Left renal pelvis (tissue), 4 donors: ENCODE data around the gene ZNF521. TPM values are rescaled to one million over a fixed set of nuclear protein-coding genes. Genes with fewer than 3 reads are reported as not detected.

ENCODE experiments used
- DNase-seq, 4 donors: peaks; one replicate each; pipeline ENCODE4 v3.0.0-alpha.2; 2013; ENCODE audit warnings: low read depth in 4 of 4, low spot score in 3 of 4
- polyA plus RNA-seq, 4 donors: library from polyadenylated mRNA; unstranded; fragments of 120-200 nt; gene quantifications; one replicate each; pipeline ENCODE4 v1.2.1, GENCODE V29; 2013; ENCODE audit not compliant: insufficient read length in 4 of 4

The ZNF521 gene
- polyA plus RNA-seq, 4 donors, result 36.7 to 53.9 (median 44.9) TPM

GRCh38 chr18:25137197-25137472, 214.8 kb downstream of the ZNF521 start:
- DNase-seq, result no peak

- no peak for DNase-seq
These were observed 215.4 kb downstream of the ZNF521 start for GRCh38 chr18:25136416-25137196.

GRCh38 chr18:25134861-25135260, 217.1 kb downstream of the ZNF521 start:
- no peak for DNase-seq

DNA sequence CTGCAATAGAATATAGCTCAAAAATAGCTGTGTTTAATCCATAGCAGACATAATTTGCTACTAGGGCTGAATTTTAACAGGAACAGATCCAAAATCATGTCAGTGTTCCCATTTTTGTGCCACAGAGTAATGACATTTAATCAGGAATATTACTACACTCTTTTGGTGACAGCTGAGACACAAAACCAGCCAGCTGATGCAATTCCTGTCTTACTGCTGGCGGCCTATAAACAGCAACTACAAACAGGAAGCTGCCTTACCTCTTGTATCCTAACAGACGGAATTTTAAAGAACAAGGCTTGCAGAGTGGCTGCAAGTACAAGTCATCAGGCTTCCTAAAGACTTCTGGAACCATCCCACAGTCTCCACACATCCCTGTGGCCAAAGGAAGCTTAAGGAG, 218.1 kb downstream of the ZNF521 start:
- no peak for DNase-seq

DNA sequence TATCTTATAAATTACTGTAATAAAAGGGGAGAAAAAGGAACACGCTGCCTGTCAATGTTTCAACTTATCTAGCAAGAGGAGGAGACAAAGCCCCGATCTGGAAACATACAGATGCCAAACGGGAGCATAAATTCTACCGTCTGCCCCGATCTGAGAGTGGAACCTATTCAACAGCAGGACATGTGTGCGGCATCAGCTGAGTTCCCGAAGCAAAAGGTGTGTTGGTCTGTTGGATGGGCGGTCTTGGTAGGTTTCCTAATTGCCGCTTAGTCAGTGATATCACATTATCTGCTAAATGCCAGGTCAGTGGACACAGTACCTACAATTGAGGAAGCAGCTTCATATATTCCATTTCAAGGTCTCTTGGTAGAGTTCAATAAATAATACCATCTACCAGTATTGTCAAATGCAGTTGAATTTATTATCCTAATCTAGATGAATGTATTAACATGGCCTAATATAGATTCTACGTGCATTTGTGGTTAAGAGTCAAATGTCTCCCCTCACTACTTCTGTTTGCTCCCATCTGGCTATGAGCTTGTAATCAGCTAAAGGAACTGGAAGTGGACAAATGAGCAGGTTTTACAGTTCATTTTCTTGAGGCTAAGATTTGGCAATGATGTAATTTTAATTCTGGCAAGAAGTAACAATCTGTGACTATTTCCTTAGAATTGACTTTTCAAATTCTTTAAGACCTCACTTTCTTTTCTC, 219.0 kb downstream of the ZNF521 start:
- DNase-seq, result no peak

GRCh38 chr18:25126751-25127150, 225.2 kb downstream of the ZNF521 start:
- no peak for DNase-seq

DNA sequence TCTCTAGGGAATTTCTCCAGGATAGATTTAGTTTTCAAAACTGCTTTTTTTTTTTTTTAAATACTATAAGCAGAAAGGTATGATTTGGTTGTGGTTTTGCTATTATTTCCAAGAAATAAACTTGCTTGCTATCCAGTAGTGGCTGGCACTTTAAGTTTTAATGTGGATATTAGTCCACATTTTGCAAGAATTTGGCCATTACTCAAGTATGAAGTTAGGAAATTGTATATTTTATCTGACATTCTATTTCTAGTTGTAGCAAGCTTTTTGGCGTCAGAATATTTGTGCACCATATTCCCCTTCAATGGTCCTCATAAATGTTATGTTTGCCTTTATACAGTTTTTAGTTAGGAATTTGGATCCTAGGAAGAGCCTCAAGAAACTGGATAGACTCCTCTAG, 226.3 kb downstream of the ZNF521 start:
- no peak for DNase-seq

DNA sequence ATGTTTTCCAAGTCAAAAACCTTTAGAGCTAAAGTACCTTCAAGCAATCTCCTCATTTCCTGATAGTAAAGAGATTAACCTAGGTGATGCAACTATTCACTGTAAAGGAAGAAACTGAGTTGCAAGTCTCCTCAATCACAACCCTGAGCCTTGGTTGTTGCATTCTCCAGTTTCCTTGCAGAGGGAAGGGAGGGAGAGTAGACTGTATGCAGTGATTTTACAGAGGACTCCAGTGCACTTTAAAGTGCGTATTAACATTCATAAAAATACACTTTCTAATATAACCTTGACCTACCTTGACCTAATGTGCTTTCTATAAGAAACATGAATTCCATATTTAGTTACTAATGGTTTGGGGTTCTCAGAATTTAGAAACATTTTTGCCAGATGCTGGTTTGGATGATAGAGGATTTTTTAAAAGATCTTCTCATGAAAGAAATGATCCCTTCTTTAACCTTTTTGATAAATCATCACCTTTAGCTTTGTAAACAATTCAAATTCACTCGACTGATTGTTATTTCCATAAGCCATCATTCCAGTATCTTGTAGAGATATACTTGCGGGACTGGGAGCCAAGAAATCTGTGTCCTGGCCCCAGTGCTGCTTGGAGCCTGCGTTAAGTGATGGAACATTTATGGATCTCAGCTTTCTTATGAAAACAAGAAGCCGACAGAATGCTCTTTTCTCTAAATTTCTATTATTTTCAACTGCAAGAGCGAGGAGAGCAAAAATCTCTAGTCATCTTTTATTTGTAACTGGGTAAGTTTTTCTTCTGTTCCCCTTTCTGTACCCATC, 228.3 kb downstream of the ZNF521 start:
- no peak for DNase-seq

- DNase-seq, result no peak
These were observed 230.5 kb downstream of the ZNF521 start for GRCh38 chr18:25121442-25121841.

DNA sequence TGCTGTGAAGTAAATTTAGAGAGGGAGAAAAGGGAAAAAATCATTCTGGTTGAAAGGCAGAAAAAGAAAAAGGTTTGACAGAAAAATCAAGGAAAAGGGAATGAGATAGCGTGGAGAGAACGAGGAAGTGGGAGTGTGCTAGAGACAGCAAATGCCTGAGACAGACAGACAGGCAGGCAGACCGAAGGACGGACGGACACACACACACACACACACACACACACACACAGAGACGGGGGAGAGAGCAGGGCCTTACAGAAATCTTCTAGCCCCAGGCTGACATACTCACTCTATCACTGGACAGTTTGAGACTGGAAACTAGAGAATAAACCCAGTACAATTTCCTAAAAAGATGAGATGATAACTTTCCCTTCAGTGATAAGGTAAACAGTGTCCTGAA, 238.4 kb downstream of the ZNF521 start:
- no peak for DNase-seq

- no peak for DNase-seq
These were observed 239.0 kb downstream of the ZNF521 start for GRCh38 chr18:25112821-25113434.

- DNase-seq, result no peak
These were observed 240.3 kb downstream of the ZNF521 start for GRCh38 chr18:25111377-25112288.

DNA sequence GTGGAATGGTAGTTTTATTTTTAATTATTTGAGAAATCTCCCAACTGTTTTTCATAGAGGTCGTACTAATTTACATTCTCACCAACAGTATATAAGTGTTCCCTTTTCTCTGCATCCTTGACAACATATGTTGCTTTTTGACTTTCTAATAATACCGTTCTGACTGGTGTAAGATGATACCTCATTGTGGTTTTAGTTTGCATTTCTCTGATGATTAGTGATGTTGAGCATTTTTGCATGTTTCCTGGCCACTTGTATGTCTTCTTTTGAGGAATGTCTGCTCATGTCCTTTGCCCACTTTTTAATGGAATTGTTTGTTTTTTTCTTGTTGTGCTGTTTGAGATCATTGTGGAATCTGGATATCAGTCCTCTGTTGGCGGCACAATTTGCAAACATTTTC, 242.5 kb downstream of the ZNF521 start:
- no peak for DNase-seq

GRCh38 chr18:25103468-25104155, 248.4 kb downstream of the ZNF521 start:
- no peak for DNase-seq

- no peak for DNase-seq
These were observed 249.3 kb downstream of the ZNF521 start for GRCh38 chr18:25102662-25103061.

GRCh38 chr18:25100418-25100817, 251.5 kb downstream of the ZNF521 start:
- DNase-seq, result no peak

- no peak for DNase-seq
These were observed 252.1 kb downstream of the ZNF521 start for GRCh38 chr18:25099895-25100294.

GRCh38 chr18:25097569-25098056, 254.4 kb downstream of the ZNF521 start:
- DNase-seq, result no peak

DNA sequence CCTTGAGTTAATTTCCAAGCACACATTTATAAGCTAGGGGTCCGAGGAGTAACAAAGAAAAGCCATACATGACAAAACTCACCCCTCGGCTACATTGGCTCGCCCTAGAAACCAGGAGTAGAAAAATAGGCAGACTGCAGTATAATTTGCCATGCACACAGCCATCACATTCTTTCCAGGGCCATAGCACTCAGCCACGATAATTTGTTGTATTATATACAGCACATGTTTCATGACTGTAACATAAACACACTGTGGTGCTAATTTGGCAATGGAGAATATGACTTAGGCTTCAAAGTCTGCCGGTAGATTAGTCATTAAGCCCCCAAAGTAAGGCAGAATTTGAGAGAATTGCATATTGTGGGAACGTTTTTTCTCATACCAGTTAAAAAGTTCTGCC, 254.9 kb downstream of the ZNF521 start:
- DNase-seq, result no peak
